ENCODE measurements around the gene MASP1.
"Not testable (repeated sequence)": the region's sequence is repeated elsewhere in the genome, so short reads cannot be mapped to it uniquely, and the experiment has no call there.

The MASP1 gene

DNA sequence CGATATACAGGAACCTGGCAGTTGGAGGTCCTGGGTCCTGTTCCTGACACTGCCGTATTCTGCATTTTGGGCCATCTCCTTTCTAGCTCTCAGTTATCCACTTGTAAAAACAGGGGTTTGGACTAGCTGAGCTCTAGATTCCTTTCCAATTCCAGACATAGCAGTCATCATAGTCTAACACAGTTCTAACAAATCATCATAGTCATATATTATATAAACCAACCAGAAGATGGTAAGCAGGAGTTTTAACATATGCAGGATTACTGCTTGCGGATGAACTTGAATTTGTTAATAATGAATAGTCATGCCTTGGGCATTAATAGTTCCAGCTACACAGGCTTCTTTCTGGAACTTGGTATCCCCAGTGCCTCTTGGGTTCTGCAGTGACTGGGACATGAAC lies 26.6 kb downstream of the MASP1 start:
- DNase-seq = no peak

GRCh38 chr3:187264021-187264420 lies 27.5 kb downstream of the MASP1 start:
- DNase-seq = no peak

DNA sequence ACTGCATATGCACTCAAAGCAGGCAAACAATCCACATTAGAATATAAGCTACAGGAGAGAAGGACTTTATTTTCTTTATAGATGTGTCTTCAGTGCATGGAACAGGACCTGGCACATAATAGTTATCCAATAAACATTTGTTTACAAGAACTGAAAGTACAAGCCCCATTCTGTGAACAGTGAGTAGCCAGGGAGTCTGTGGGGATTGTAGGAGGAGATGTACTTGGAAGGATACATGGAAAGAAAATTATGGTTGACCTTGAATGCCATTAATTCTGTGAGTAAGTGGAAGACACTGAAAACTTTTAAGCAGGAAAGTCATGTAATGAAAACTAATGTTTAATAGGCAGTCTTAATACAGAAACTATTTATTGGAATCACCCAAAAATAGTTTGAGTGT lies 28.3 kb downstream of the MASP1 start:
- no peak for DNase-seq

GRCh38 chr3:187262360-187262759 lies 29.2 kb downstream of the MASP1 start:
- DNase-seq = no peak

DNA sequence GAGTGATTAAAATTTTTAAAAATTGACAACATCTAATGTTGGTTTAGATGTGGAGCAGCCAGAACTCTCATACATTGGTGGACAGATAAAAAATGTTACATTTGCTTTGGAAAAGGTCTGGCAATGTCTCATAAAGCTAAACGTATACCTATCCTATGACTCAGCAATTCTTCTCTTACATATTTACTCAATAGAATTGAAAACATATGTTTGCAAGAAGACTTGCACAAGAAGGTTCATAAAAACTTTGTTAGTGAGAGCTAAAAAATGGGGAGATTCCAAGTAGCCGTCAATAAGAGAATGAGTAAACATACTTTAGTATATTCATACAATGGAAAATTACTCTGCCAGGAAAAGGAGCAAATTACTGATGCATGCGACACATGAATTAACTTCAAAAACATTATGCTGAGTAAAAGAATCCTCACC lies 30.0 kb downstream of the MASP1 start:
- no peak for DNase-seq

- DNase-seq = no peak
Observed at GRCh38 chr3:187259171-187259570, 32.4 kb downstream of the MASP1 start.

DNA sequence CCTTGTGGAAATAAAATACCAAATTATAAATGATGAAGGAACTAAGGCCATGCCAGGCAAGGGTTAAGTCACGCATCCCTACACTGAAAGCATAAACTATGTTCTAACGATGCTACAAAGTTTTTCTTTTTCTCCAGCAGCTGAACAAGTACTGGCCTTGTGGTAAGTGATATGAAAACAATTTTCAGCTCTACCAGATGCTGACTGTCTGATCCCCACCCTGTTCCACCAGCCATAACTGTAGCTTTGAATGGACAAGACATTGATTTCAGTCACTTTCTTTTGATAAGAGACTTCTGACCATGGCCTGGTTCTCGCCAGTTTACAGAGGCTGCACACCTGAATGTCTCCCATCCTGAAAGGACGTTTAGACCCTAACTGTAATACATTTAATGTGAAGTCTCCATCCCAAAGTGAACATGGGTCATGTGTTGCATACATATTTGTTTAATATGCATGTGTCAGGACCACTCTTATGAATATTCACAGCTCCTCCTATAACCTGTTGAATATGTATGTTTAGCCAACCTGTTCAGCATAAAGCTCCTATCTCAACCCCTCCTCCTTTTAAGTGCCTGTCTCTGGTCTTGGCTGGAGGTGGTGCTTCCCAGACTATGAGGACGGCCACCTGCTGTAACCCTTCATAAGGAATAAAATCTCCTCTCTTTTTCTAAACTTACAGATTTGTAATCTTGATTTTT lies 33.4 kb downstream of the MASP1 start:
- DNase-seq = no peak

DNA sequence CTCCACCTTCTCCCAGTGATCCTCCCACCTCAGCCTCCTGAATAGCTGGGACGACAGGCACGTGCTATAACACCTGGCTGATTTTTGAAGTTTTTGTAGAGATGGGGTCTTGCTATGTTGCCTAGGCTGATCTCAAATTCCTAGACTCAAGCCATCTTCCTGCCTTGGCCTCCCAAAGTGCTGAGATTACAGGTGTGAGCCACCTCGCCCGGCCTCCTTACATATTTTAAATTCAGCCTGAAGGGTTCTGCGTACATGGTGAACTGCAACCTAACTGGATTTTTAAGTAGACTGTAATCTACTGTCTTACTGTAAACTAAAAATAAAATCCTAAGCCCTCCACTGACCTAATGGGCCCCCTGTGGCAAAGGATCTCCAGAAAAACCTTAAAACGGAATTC lies 34.1 kb downstream of the MASP1 start:
- no peak for DNase-seq

DNA sequence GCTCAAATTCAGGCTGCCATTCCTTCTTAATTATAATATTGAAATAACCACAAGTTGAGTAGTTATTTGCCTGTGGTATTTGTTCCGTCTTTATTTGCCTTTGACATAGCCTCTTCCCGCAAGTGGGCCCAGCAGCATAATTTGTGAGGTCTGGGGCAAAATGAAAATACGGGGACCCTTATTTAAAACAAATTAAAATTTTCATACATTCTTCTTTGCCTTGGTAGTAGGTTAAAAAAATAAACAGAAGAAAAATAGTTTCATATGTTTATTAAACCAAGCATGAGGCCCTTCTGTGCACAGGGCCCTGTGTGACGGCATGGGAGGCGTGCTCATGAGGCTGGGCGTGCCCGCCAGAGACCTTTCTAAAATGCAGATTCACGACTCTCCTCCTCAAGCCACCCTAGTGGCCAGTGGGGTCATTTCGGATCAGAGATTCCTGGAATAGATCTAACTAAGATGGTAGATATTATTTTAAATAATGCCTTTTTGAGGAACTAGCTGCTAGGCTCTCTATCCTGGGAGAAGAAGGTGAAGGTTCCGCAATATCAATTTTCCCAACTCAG lies 35.4 kb downstream of the MASP1 start:
- DNase-seq = no peak

DNA sequence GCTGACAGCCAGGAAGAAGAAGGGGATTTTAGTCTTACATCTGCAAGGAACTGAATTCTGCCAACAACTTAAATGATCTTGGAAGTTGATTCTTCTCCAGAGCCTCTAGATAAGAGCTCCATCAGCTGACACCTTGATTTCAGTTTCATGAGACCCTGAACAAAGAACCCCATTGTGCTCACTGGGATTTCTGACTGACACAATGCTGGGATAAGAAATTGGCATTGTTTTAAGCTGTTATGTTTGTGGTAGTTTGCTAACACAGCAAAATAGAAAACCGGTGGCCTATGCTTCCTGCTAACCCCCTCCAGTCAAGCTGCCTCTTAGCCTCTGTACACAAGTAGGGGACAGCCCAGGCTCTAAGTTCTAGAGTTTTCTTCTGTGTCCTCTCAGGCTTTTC lies 36.2 kb downstream of the MASP1 start:
- no peak for DNase-seq

GRCh38 chr3:187252311-187252710 lies 39.2 kb downstream of the MASP1 start:
- no peak for DNase-seq

GRCh38 chr3:187251599-187251998 lies 39.9 kb downstream of the MASP1 start:
- DNase-seq = no peak

DNA sequence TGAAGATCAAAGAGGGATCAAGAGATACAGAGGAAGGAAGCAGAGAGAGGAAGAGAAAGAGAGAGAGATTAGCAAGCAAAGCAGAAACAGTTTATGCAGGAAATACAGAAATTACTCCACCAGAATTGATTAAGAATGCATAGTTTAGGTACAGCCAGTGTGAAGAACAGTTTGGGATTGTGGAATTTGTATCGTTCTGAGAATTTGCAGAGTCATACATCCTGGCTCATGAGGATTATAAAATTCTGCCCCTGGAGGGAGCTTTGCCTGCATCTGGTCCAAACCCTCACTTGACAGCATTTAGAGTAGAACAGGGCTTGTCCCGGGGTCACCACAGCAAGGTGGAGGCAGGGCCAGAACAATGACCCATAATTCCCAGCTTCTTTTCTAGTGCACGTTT lies 44.1 kb downstream of the MASP1 start:
- no peak for DNase-seq

DNA sequence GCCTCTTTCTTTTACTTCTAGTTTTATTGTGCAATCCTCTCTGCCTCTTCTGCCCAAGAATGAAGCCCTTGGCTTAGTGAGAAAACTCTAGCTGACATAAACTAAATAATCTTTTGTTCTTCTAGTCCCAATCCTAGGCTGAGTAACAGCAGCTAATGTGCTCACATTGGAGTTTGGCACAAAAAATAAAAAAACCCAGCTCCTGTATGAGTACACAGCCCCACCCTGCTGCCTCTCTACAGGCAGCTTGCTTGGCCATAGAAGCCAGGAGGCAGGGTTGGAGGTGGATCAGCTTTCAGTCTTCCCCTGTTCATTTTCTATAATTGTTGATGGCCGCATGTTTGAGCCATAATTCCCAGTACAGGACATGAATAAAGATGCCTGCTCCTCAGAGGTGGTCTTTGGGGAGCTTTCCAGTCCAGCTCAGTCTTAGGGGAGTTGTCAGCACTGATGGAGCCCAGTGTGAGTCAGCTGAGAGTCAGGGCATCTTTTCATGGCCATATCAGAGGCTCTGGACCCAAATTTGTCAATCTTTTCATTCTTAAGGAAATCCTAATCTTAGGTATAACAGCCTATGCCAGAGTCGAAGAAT lies 47.5 kb downstream of the MASP1 start:
- DNase-seq = no peak

GRCh38 chr3:187242900-187243299 lies 48.6 kb downstream of the MASP1 start:
- no peak for DNase-seq

- DNase-seq = no peak
Observed at GRCh38 chr3:187242435-187242834, 49.1 kb downstream of the MASP1 start.

- not testable (repeated sequence) for DNase-seq
Observed at GRCh38 chr3:187238835-187239234, 52.7 kb downstream of the MASP1 start.

GRCh38 chr3:187238239-187238638 lies 53.3 kb downstream of the MASP1 start:
- no peak for DNase-seq

DNA sequence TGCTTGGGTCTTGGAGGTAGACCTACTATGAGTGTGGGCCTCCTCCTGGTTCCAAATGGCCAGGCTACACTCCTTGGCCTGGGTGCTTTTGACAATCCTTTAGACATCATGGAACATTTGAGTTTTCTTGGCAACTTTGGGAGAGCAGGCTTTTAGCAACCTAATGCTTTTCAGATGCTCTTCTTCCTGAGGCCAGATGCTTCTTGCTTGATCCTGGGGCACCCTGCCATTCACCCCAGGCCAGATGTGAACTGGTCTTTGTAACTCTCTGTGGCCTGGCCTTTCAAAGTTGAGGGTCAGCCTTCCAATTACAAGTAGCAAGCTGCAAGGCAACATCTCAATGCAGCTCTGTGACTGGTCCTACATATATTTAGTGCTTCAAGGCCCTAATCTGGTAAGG lies 53.8 kb downstream of the MASP1 start:
- no peak for DNase-seq

- DNase-seq = no peak
Observed at GRCh38 chr3:187236962-187237361, 54.6 kb downstream of the MASP1 start.

DNA sequence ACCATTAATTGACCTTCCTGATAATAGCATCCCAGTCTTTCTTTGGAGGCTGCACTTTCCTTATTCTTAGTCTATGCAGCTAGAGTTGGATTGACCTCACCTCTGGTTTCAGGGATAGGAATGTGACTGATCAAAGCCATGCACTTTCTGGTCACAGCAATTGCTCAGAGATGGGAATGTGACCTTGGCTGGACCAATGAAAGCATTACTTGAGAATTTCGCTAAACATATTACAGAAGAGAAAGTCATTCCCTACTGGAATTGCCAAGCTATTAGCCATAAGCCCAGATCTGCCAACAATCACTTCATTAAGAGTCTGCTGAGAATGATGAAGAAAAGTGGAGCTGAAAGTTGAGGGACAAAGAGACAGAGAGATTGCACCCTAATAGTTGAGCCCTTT lies 61.5 kb downstream of the MASP1 start:
- DNase-seq = no peak

- DNase-seq = no peak
Observed at GRCh38 chr3:187228740-187229139, 62.8 kb downstream of the MASP1 start.

GRCh38 chr3:187227658-187228258 lies 63.8 kb downstream of the MASP1 start:
- no peak for DNase-seq

GRCh38 chr3:187223799-187224198 lies 67.7 kb downstream of the MASP1 start:
- DNase-seq = no peak
